Measurements from ENCODE around the gene PELI2.

DNA sequence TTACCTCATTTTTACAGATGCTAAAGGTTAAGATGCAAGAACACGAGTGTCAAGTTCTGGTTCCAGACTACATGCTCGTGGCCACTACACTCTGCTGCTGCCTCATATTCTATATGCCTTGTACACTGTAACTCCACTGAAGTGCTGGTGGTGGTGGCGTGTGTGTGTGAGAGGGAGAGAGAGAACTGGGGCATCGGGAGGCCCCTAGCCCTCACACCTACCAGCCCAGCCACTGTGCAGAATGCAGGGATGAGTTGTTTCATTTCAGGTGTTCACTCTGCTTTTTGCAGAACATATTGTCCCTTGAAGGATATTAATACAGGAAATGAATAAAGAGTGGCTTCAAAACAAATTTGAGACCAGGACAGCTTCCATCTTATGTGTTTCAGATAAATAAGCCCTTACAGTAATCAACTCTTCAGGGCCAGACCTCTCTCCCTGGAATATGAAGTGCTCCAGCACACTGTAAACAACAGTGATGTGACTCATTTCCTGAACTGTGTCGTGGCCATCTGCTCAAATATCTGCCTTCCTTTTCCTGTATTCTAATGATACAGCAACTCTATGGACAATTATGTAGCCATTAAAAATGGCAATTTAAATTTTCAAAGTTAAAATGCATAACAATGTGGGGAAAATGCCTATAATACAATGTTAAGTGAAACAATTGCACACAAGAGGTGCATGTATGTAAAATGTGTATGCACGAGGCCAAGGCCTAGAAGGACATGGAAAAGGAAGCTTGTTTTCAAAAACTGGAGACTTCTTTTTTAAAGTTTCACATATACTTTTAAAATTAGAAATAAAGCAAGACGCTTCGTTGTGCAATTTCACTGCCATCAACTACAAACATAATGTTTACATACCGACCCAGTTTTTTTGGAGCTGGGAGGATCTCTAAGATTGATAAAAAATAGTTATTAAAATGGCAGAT is 215.4 kb downstream of the PELI2 start:
- TF ChIP-seq, protein P1, sequence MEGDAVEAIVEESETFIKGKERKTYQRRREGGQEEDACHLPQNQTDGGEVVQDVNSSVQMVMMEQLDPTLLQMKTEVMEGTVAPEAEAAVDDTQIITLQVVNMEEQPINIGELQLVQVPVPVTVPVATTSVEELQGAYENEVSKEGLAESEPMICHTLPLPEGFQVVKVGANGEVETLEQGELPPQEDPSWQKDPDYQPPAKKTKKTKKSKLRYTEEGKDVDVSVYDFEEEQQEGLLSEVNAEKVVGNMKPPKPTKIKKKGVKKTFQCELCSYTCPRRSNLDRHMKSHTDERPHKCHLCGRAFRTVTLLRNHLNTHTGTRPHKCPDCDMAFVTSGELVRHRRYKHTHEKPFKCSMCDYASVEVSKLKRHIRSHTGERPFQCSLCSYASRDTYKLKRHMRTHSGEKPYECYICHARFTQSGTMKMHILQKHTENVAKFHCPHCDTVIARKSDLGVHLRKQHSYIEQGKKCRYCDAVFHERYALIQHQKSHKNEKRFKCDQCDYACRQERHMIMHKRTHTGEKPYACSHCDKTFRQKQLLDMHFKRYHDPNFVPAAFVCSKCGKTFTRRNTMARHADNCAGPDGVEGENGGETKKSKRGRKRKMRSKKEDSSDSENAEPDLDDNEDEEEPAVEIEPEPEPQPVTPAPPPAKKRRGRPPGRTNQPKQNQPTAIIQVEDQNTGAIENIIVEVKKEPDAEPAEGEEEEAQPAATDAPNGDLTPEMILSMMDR (conservative IDR thresholded peaks at IDR 0.05; ENCODE audit: low read depth in 2 of 2), result no peak
- TF ChIP-seq, protein P2, sequence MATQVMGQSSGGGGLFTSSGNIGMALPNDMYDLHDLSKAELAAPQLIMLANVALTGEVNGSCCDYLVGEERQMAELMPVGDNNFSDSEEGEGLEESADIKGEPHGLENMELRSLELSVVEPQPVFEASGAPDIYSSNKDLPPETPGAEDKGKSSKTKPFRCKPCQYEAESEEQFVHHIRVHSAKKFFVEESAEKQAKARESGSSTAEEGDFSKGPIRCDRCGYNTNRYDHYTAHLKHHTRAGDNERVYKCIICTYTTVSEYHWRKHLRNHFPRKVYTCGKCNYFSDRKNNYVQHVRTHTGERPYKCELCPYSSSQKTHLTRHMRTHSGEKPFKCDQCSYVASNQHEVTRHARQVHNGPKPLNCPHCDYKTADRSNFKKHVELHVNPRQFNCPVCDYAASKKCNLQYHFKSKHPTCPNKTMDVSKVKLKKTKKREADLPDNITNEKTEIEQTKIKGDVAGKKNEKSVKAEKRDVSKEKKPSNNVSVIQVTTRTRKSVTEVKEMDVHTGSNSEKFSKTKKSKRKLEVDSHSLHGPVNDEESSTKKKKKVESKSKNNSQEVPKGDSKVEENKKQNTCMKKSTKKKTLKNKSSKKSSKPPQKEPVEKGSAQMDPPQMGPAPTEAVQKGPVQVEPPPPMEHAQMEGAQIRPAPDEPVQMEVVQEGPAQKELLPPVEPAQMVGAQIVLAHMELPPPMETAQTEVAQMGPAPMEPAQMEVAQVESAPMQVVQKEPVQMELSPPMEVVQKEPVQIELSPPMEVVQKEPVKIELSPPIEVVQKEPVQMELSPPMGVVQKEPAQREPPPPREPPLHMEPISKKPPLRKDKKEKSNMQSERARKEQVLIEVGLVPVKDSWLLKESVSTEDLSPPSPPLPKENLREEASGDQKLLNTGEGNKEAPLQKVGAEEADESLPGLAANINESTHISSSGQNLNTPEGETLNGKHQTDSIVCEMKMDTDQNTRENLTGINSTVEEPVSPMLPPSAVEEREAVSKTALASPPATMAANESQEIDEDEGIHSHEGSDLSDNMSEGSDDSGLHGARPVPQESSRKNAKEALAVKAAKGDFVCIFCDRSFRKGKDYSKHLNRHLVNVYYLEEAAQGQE (IDR thresholded peaks at IDR 0.05; ENCODE audit: unreplicated experiment), result no peak
- TF ChIP-seq EZH2 (IDR thresholded peaks at IDR 0.05; ENCODE audit: low read depth, unreplicated experiment), result no peak
- no peak for TF ChIP-seq POLR2AphosphoS5 (IDR thresholded peaks at IDR 0.05; ENCODE audit: low read depth)

Data from GM23338 (cell line).